CD4-positive, alpha-beta memory T cell (primary cell): ENCODE measurements around the gene FAM3D. TPM values are rescaled to one million over a fixed set of nuclear protein-coding genes. Genes with fewer than 3 reads are reported as not detected.
"Not testable (repeated sequence)": the region's sequence is repeated elsewhere in the genome, so short reads cannot be mapped to it uniquely, and the experiment has no call there.

Experiments
- CTCF ChIA-PET: fragments of 350-600 bp; sonication (Branson Sonifier 250); formaldehyde crosslinking; loops from one replicate; lab custom pipeline; 2021; ENCODE audit warnings: inconsistent platforms; ENCODE audit not compliant: partially characterized antibody; lab: Charles Lee
- POLR2A ChIA-PET: fragments of 350-600 bp; sonication (Branson Sonifier 250); formaldehyde crosslinking; loops from one replicate; lab custom pipeline; 2021; ENCODE audit not compliant: partially characterized antibody; lab: Charles Lee
- DNase-seq, 5 donors: peaks; one replicate each; pipeline versions ENCODE4 v3.0.0 to v3.0.0-alpha.2; 2020 to 2022; ENCODE audit warnings: mixed read lengths in 1 of 5
- H3K27ac ChIP-seq: one replicate; pipeline ENCODE4 v1.7.0; 2013; ENCODE audit warnings: low read depth, low read length
- H3K27me3 ChIP-seq: 2 replicates; pipeline ENCODE4 v1.7.0; 2013; ENCODE audit warnings: mild to moderate bottlenecking, low read length, moderate library complexity; ENCODE audit not compliant: insufficient read depth
- H3K36me3 ChIP-seq: 2 replicates; pipeline ENCODE4 v1.7.0; 2013; ENCODE audit warnings: mild to moderate bottlenecking, low read length, moderate library complexity; ENCODE audit not compliant: insufficient read depth
- H3K4me1 ChIP-seq: 2 replicates; pipeline ENCODE4 v1.7.0; 2013; ENCODE audit warnings: mild to moderate bottlenecking, low read length, moderate library complexity; ENCODE audit not compliant: insufficient read depth
- H3K4me3 ChIP-seq, 2 donors: one replicate each; pipeline ENCODE4 v1.7.0; 2013; ENCODE audit warnings: low read length in 2 of 2, mild to moderate bottlenecking in 1 of 2
- H3K9me3 ChIP-seq, 2 donors: one replicate each; pipeline ENCODE4 v1.7.0; 2013; ENCODE audit warnings: low read length in 2 of 2, control low read depth in 1 of 2; ENCODE audit not compliant: control insufficient read depth in 1 of 2
- H3K27ac Mint-ChIP-seq, 7 donors: one replicate each; pipeline ENCODE4 v1.8.0; 2020 to 2021; ENCODE audit warnings: mixed read lengths in 7 of 7, mild to moderate bottlenecking in 6 of 7, inconsistent platforms in 3 of 7, moderate library complexity in 3 of 7
- H3K27me3 Mint-ChIP-seq, 2 donors: one replicate each; pipeline ENCODE4 v1.8.0; 2020 to 2021; ENCODE audit warnings: mixed read lengths in 2 of 2
- H3K36me3 Mint-ChIP-seq, 2 donors: one replicate each; pipeline ENCODE4 v1.8.0; 2020 to 2021; ENCODE audit warnings: mixed read lengths in 2 of 2, inconsistent platforms in 1 of 2, mild to moderate bottlenecking in 1 of 2
- H3K4me1 Mint-ChIP-seq, 4 donors: one replicate each; pipeline ENCODE4 v1.8.0; 2020 to 2021; ENCODE audit warnings: mixed read lengths in 4 of 4, mild to moderate bottlenecking in 1 of 4
- H3K4me3 Mint-ChIP-seq, 8 donors: one replicate each; pipeline ENCODE4 v1.8.0; 2020 to 2021; ENCODE audit warnings: mixed read lengths in 8 of 8, mild to moderate bottlenecking in 7 of 8, moderate library complexity in 6 of 8, inconsistent platforms in 3 of 8
- H3K9me3 Mint-ChIP-seq, 8 donors: one replicate each; pipeline ENCODE4 v1.8.0; 2020 to 2021; ENCODE audit warnings: mixed read lengths in 8 of 8, mild to moderate bottlenecking in 5 of 8, inconsistent platforms in 3 of 8, moderate library complexity in 1 of 8
- intact Hi-C: fragments of 100-400 bp; cut with micrococcal nuclease; formaldehyde crosslinking; loops from one replicate; pipeline ENCODE4 v1.15.1; 2023
- polyA plus RNA-seq, 2 donors: library from polyadenylated mRNA; unstranded; fragments of 300-500 nt; fragmentation: Illumina TruSeq; gene quantifications; one replicate each; pipeline ENCODE4 v1.2.3, GENCODE V29; 2021
- total RNA-seq, 2 experiments: library from RNA; stranded (reverse); gene quantifications; one replicate each; pipeline ENCODE4 v1.2.3, GENCODE V29; 2021

Gene FAM3D
- total and polyA plus RNA-seq, 4 experiments from 2014 or later = not detected

- no peak for DNase-seq
- Histone ChIP-seq H3K27me3 (no peaks in the 10 kb centered on the region), H3K4me3 (no peak overlapping the region), H3K9me3 (no peaks in the 10 kb centered on the region), H3K27ac (no peak overlapping the region), H3K36me3 (no peaks in the 10 kb centered on the region), H3K4me1 (no peaks in the 10 kb centered on the region)
- ChIA-PET POLR2A (no interaction called here), CTCF (no interaction called here)
- H3K9me3 Mint-ChIP-seq = peaks cover 0 to 3% (median 0%) of the 10 kb centered on the region in 8 donors
- H3K27me3 Mint-ChIP-seq = peaks cover 0 to 2% of the 10 kb centered on the region in 2 donors
- H3K27ac Mint-ChIP-seq = no peak overlapping the region
- intact Hi-C loops = no loop called here
- no peak overlapping the region for H3K4me3 Mint-ChIP-seq
- no peaks in the 10 kb centered on the region for H3K36me3 Mint-ChIP-seq
- no peaks in the 10 kb centered on the region for H3K4me1 Mint-ChIP-seq
Measured at GRCh38 chr3:58704745-58705144, 38.2 kb upstream of the FAM3D start.

- POLR2A ChIA-PET, H3K27ac Mint-ChIP-seq, H3K9me3 Mint-ChIP-seq, H3K36me3 ChIP-seq, DNase-seq, H3K9me3 ChIP-seq, H3K36me3 Mint-ChIP-seq, H3K4me1 ChIP-seq, H3K27ac ChIP-seq, H3K27me3 ChIP-seq, H3K4me3 Mint-ChIP-seq, H3K4me3 ChIP-seq, H3K4me1 Mint-ChIP-seq, H3K27me3 Mint-ChIP-seq, intact Hi-C loops: not testable (repeated sequence)
- CTCF ChIA-PET = interaction anchor here (1.0 kb wide), 1 partner anchor 11 kb away, joined by 4 read pairs; no protein-coding TSS in a partner anchor
Measured at GRCh38 chr3:58704304-58704703, 37.7 kb upstream of the FAM3D start.

GRCh38 chr3:58698246-58698645, 31.7 kb upstream of the FAM3D start:
- DNase-seq = no peak
- Mint-ChIP-seq H3K27me3 (peaks cover 0 to 2% of the 10 kb centered on the region in 2 donors), H3K4me3 (no peak overlapping the region), H3K36me3 (no peaks in the 10 kb centered on the region), H3K4me1 (no peaks in the 10 kb centered on the region), H3K27ac (no peak overlapping the region), H3K9me3 (peaks cover 0 to 3% (median 0%) of the 10 kb centered on the region in 8 donors)
- Histone ChIP-seq H3K4me3 (no peak overlapping the region), H3K27ac (no peak overlapping the region), H3K27me3 (no peaks in the 10 kb centered on the region), H3K4me1 (no peaks in the 10 kb centered on the region), H3K36me3 (no peaks in the 10 kb centered on the region), H3K9me3 (no peaks in the 10 kb centered on the region)
- CTCF ChIA-PET = no interaction called here
- POLR2A ChIA-PET = no interaction called here
- intact Hi-C loops = no loop called here

GRCh38 chr3:58697561-58697960, 31.0 kb upstream of the FAM3D start:
- CTCF ChIA-PET = no interaction called here
- H3K4me1 Mint-ChIP-seq = no peaks in the 10 kb centered on the region

GRCh38 chr3:58696813-58697212, 30.2 kb upstream of the FAM3D start:
- H3K27ac Mint-ChIP-seq, H3K27me3 Mint-ChIP-seq, H3K36me3 ChIP-seq, intact Hi-C loops, H3K9me3 ChIP-seq, H3K4me3 Mint-ChIP-seq, POLR2A ChIA-PET, H3K27me3 ChIP-seq, H3K27ac ChIP-seq, H3K4me3 ChIP-seq, H3K9me3 Mint-ChIP-seq, H3K36me3 Mint-ChIP-seq, H3K4me1 Mint-ChIP-seq, CTCF ChIA-PET, H3K4me1 ChIP-seq, DNase-seq: not testable (repeated sequence)

More at GRCh38 chr3:58697561-58697960, 31.0 kb upstream of the FAM3D start:
- no peak for DNase-seq
- Histone ChIP-seq H3K9me3 (no peaks in the 10 kb centered on the region), H3K36me3 (no peaks in the 10 kb centered on the region), H3K4me1 (no peaks in the 10 kb centered on the region), H3K27me3 (no peaks in the 10 kb centered on the region), H3K27ac (no peak overlapping the region), H3K4me3 (no peak overlapping the region)
- Mint-ChIP-seq H3K27me3 (peaks cover 0 to 2% of the 10 kb centered on the region in 2 donors), H3K36me3 (no peaks in the 10 kb centered on the region), H3K4me3 (no peak overlapping the region), H3K27ac (no peak overlapping the region), H3K9me3 (peaks cover 0 to 4% (median 2%) of the 10 kb centered on the region in 8 donors)
- POLR2A ChIA-PET = no interaction called here
- intact Hi-C loops = no loop called here

- Histone ChIP-seq H3K36me3 (no peaks in the 10 kb centered on the region), H3K4me1 (no peaks in the 10 kb centered on the region), H3K27ac (no peak overlapping the region), H3K27me3 (no peaks in the 10 kb centered on the region), H3K9me3 (no peaks in the 10 kb centered on the region), H3K4me3 (no peak overlapping the region)
- ChIA-PET CTCF (no interaction called here), POLR2A (no interaction called here)
- H3K36me3 Mint-ChIP-seq = no peaks in the 10 kb centered on the region
- peaks cover 0 to 12% (median 6%) of the 10 kb centered on the region in 8 donors for H3K9me3 Mint-ChIP-seq
- intact Hi-C loops = no loop called here
- no peak overlapping the region for H3K4me3 Mint-ChIP-seq
- H3K4me1 Mint-ChIP-seq = no peaks in the 10 kb centered on the region
- DNase-seq = no peak
- peaks cover 0 to 2% of the 10 kb centered on the region in 2 donors for H3K27me3 Mint-ChIP-seq
- H3K27ac Mint-ChIP-seq = no peak overlapping the region
Measured at GRCh38 chr3:58696093-58696492, 29.5 kb upstream of the FAM3D start.

GRCh38 chr3:58695284-58695683, 28.7 kb upstream of the FAM3D start:
- H3K4me1 ChIP-seq, POLR2A ChIA-PET, H3K4me3 Mint-ChIP-seq, H3K27ac Mint-ChIP-seq, H3K4me3 ChIP-seq, intact Hi-C loops, H3K36me3 Mint-ChIP-seq, H3K27me3 ChIP-seq, H3K36me3 ChIP-seq, DNase-seq, H3K4me1 Mint-ChIP-seq, CTCF ChIA-PET, H3K9me3 ChIP-seq, H3K27me3 Mint-ChIP-seq, H3K27ac ChIP-seq: not testable (repeated sequence)
- H3K9me3 Mint-ChIP-seq = peaks cover 0 to 15% (median 5%) of the 10 kb centered on the region in 8 donors
